Liver (tissue), 9 donors: ENCODE measurements around the gene TUBGCP2. TPM values are rescaled to one million over a fixed set of nuclear protein-coding genes. Genes with fewer than 3 reads are reported as not detected.

ENCODE experiments used
- DNase-seq: peaks from one replicate; pipeline ENCODE4 v3.0.0-alpha.2; 2017; ENCODE audit warnings: low spot score
- H3K27ac ChIP-seq, 2 donors: one replicate each; pipeline ENCODE4 v1.7.0; 2013; ENCODE audit warnings: inconsistent platforms in 2 of 2, low read length in 2 of 2, control low read depth in 1 of 2, low read depth in 1 of 2, mild to moderate bottlenecking in 1 of 2
- H3K27me3 ChIP-seq, 4 donors: one replicate each; pipeline versions ENCODE4 v1.6.1 to v1.7.0; 2013; ENCODE audit warnings: low read length in 3 of 4, inconsistent platforms in 1 of 4, mild to moderate bottlenecking in 1 of 4, moderate library complexity in 1 of 4; ENCODE audit not compliant: control insufficient read depth in 4 of 4, insufficient read depth in 4 of 4
- H3K36me3 ChIP-seq, 4 donors: one replicate each; pipeline versions ENCODE4 v1.6.1 to v1.7.0; 2013; ENCODE audit warnings: low read length in 3 of 4, mild to moderate bottlenecking in 3 of 4, low read depth in 1 of 4, moderate library complexity in 1 of 4; ENCODE audit not compliant: control insufficient read depth in 4 of 4, insufficient read depth in 3 of 4
- H3K4me1 ChIP-seq, 4 donors: one replicate each; pipeline versions ENCODE4 v1.6.1 to v1.7.0; 2013; ENCODE audit warnings: low read length in 3 of 4, mild to moderate bottlenecking in 3 of 4, moderate library complexity in 1 of 4; ENCODE audit not compliant: control insufficient read depth in 4 of 4, insufficient read depth in 4 of 4
- H3K4me3 ChIP-seq, 3 donors: one replicate each; pipeline versions ENCODE4 v1.6.1 to v1.7.0; 2013; ENCODE audit warnings: low read length in 3 of 3, control low read depth in 1 of 3, low read depth in 1 of 3, mild to moderate bottlenecking in 1 of 3
- H3K9ac ChIP-seq, 2 donors: one replicate each; pipeline ENCODE4 v1.7.0; 2013; ENCODE audit warnings: low read length in 2 of 2, mild to moderate bottlenecking in 2 of 2, moderate library complexity in 2 of 2, control low read depth in 1 of 2, low read depth in 1 of 2
- H3K9me3 ChIP-seq, 4 donors: one replicate each; pipeline versions ENCODE4 v1.6.1 to v1.7.0; 2013; ENCODE audit warnings: low read length in 3 of 4; ENCODE audit not compliant: control insufficient read depth in 4 of 4
- FOXA1 ChIP-seq: IDR thresholded peaks from 2 replicates; pipeline ENCODE4 v1.6.1; 2016; ENCODE audit warnings: antibody characterized with exemption
- FOXA2 ChIP-seq: IDR thresholded peaks from 2 replicates; pipeline ENCODE4 v1.6.1; 2016; ENCODE audit warnings: antibody characterized with exemption
- GABPA ChIP-seq, 2 donors: IDR thresholded peaks in 1 of 2; conservative IDR thresholded peaks in 1 of 2; 2 replicates each; pipeline ENCODE4 v1.6.1; 2016; ENCODE audit warnings: antibody characterized with exemption in 2 of 2, mild to moderate bottlenecking in 1 of 2, moderate library complexity in 1 of 2
- HNF4A ChIP-seq, 2 donors: conservative IDR thresholded peaks; 2 replicates each; pipeline ENCODE4 v1.6.1; 2016; ENCODE audit warnings: antibody characterized with exemption in 2 of 2, mild to moderate bottlenecking in 2 of 2
- JUND ChIP-seq, 2 donors: IDR thresholded peaks; 2 replicates each; pipeline ENCODE4 v1.6.1; 2016; ENCODE audit warnings: antibody characterized with exemption in 2 of 2
- NR2F2 ChIP-seq: IDR thresholded peaks from 2 replicates; pipeline ENCODE4 v1.6.1; 2016; ENCODE audit warnings: antibody characterized with exemption
- RAD21 ChIP-seq, 2 donors: IDR thresholded peaks; 2 replicates each; pipeline ENCODE4 v1.6.1; 2016; ENCODE audit warnings: antibody characterized with exemption in 2 of 2, mild to moderate bottlenecking in 2 of 2
- RXRA ChIP-seq, 2 donors: IDR thresholded peaks; 2 replicates each; pipeline ENCODE4 v1.6.1; 2017 to 2018; ENCODE audit warnings: antibody characterized with exemption in 2 of 2, mild to moderate bottlenecking in 1 of 2
- SP1 ChIP-seq: IDR thresholded peaks from 2 replicates; pipeline ENCODE4 v1.6.1; 2018; ENCODE audit warnings: antibody characterized with exemption, mild to moderate bottlenecking
- TAF1 ChIP-seq: conservative IDR thresholded peaks from 2 replicates; pipeline ENCODE4 v1.6.1; 2016; ENCODE audit warnings: antibody characterized with exemption, mild to moderate bottlenecking
- WGBS: extraction: QIAGEN DNeasy Blood & Tissue Kit; methylation state at CpG from one replicate; pipeline ENCODE4 v1.1.7; 2013; 5-methylcytosine and 5-hydroxymethylcytosine counted together
- polyA plus RNA-seq, 2 donors: library from polyadenylated mRNA; stranded (reverse) in 1 of 2; unstranded in 1 of 2; fragments of 200-250 nt in 1 of 2; fragments of >200 nt in 1 of 2; fragmentation: Nextera tagmentation in 1 of 2; extraction: Ambion mirVana in 1 of 2; gene quantifications; one replicate each; pipeline versions ENCODE4 v1.2.1 to v1.2.3, GENCODE V29; 2013 to 2015
- total RNA-seq, 2 donors: library from RNA; depleted of rRNA; stranded (reverse); fragments of >200 nt; gene quantifications; one replicate each; pipeline ENCODE4 v1.2.3, GENCODE V29; 2014
- TF ChIP-seq, protein P1 (sequence below): IDR thresholded peaks from 2 replicates; pipeline ENCODE4 v1.6.1; 2016; ENCODE audit warnings: antibody characterized with exemption
- TF ChIP-seq, protein P2 (sequence below): IDR thresholded peaks from 2 replicates; pipeline ENCODE4 v1.6.1; 2016; ENCODE audit warnings: antibody characterized with exemption
- TF ChIP-seq, protein P3 (sequence below): fragments of 150-350 bp; IDR thresholded peaks from 2 replicates; pipeline ENCODE4 v1.5.1; 2017; ENCODE audit warnings: improper control_type of control experiment, low read depth, low read length; ENCODE audit not compliant: missing input control
- donor health status: healthy.
- donor health status: healthy.
- donor health status: healthy.
- donor health status: healthy.
- donor health status: healthy.

The TUBGCP2 gene
- total and polyA plus RNA-seq, 4 donors = 18.8 to 32.4 (median 27.6) TPM

DNA sequence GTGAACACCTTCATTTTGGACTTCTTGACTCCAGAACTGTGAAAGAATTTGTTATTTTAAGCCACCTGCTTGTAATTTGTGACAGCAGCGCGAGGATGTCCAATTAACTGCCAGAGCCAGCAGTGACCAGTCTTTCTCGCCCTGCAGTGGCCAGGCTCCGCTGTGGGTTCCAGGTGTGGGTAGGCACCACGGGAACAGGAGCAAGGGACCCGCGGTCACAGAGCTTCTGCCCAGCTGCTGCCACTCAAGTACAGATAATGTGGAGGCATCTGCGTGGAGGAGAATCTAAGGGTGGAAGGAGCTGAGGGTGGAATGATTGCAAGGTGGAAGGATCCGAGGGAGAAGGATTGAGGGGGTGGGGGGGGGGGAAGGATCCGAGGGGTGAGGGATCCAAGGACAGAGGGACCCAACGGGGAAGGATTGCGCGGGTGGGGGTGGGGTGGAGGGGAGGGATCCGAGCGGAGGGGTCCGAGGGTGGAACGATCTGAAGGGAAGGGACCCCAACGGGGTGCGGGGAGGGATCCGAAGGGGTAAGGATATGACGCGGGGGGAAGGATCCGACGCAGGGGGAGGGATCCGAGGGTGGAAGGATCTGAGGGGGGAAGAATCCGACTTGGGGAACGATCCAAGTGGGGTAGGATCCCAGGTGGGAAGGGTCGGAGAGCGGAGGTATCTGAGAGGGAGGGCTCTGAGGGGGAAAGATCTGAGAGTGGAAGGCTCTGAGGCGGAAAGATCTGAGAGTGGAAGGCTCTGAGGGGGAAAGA is 24.4 kb upstream of the TUBGCP2 start:
- no peak overlapping the region for H3K27ac ChIP-seq
- peaks cover 0 to 14% (median 9%) of the 10 kb centered on the region in 4 donors for H3K27me3 ChIP-seq
- no peak for TF ChIP-seq HNF4A (conservative IDR thresholded peaks at IDR 0.05)
- TF ChIP-seq, protein P1, sequence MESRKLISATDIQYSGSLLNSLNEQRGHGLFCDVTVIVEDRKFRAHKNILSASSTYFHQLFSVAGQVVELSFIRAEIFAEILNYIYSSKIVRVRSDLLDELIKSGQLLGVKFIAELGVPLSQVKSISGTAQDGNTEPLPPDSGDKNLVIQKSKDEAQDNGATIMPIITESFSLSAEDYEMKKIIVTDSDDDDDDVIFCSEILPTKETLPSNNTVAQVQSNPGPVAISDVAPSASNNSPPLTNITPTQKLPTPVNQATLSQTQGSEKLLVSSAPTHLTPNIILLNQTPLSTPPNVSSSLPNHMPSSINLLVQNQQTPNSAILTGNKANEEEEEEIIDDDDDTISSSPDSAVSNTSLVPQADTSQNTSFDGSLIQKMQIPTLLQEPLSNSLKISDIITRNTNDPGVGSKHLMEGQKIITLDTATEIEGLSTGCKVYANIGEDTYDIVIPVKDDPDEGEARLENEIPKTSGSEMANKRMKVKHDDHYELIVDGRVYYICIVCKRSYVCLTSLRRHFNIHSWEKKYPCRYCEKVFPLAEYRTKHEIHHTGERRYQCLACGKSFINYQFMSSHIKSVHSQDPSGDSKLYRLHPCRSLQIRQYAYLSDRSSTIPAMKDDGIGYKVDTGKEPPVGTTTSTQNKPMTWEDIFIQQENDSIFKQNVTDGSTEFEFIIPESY = no peak
- no peak for TF ChIP-seq JUND (IDR thresholded peaks at IDR 0.05)
- TF ChIP-seq GABPA (IDR thresholded peaks at IDR 0.05 in 1 of 2, conservative IDR thresholded peaks at IDR 0.05 in 1 of 2) = no peak
- TF ChIP-seq, protein P2, sequence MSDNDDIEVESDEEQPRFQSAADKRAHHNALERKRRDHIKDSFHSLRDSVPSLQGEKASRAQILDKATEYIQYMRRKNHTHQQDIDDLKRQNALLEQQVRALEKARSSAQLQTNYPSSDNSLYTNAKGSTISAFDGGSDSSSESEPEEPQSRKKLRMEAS = no peak
- TF ChIP-seq TAF1 = no peak
- TF ChIP-seq RXRA (IDR thresholded peaks at IDR 0.05) = no peak
- TF ChIP-seq FOXA2 = no peak
- no peak for TF ChIP-seq NR2F2
- TF ChIP-seq FOXA1 = no peak
- TF ChIP-seq, protein P3, sequence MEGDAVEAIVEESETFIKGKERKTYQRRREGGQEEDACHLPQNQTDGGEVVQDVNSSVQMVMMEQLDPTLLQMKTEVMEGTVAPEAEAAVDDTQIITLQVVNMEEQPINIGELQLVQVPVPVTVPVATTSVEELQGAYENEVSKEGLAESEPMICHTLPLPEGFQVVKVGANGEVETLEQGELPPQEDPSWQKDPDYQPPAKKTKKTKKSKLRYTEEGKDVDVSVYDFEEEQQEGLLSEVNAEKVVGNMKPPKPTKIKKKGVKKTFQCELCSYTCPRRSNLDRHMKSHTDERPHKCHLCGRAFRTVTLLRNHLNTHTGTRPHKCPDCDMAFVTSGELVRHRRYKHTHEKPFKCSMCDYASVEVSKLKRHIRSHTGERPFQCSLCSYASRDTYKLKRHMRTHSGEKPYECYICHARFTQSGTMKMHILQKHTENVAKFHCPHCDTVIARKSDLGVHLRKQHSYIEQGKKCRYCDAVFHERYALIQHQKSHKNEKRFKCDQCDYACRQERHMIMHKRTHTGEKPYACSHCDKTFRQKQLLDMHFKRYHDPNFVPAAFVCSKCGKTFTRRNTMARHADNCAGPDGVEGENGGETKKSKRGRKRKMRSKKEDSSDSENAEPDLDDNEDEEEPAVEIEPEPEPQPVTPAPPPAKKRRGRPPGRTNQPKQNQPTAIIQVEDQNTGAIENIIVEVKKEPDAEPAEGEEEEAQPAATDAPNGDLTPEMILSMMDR = no peak
- no peak for TF ChIP-seq RAD21 (IDR thresholded peaks at IDR 0.05)
- no peak for TF ChIP-seq SP1
- no peak overlapping the region for H3K4me3 ChIP-seq
- no peak for DNase-seq
- H3K4me1 ChIP-seq = peaks cover 0 to 22% (median 9%) of the 10 kb centered on the region in 4 donors
- no peaks in the 10 kb centered on the region for H3K36me3 ChIP-seq
- H3K9ac ChIP-seq = no peak overlapping the region
- WGBS = 82% methylated on average over 30 of the region's 30 CpGs
- no peaks in the 10 kb centered on the region for H3K9me3 ChIP-seq

DNA sequence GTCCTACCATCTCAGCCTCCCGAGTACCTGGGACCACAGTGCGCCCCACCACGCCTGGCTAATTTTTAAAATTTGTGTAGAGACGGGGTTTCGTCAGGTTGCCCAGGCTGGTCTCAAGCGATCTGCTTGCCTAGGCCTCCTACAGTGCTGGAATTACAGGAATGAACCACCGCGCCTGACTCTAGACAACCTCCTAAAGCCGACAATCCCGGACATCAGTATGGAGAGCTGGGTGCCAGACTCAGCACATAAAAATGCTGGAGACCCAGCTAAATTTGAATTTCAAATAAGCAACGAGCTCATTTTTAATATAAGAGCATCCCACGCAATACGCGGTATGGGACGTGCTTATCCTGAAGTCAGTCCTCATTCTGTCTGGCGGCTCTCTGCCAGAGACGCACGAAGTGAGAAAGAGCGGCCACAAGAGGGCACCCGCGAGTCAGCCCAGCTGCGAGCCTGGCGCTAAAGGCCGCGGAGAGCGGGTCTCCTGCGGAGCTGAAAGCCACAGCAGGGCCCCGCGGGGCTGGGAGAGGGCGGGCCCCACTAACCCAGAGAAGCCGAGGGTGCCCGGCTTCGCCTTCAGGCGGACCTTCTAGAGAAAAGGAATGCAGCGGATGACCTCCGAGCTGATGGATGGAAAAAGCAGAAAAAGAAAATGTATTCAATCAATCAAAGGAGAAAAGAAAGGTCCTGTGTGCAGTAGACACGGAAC is 21.0 kb upstream of the TUBGCP2 start:
- Histone ChIP-seq H3K27me3 (peaks cover 0 to 17% (median 8%) of the 10 kb centered on the region in 4 donors), H3K4me3 (peak overlapping the region in 1 of 3 donors; percentile 48)

More for the DNA sequence above, 21.0 kb upstream of the TUBGCP2 start:
- no peak overlapping the region for H3K9ac ChIP-seq
- TF ChIP-seq SP1 (no peak), FOXA1 (no peak), HNF4A (conservative IDR thresholded peaks at IDR 0.05) (no peak), RXRA (IDR thresholded peaks at IDR 0.05) (peak in 1 of 2 donors; percentile 14), RAD21 (IDR thresholded peaks at IDR 0.05) (peak; percentile 89 to 90)
- TF ChIP-seq, protein P3 = peak; percentile 87
- no peaks in the 10 kb centered on the region for H3K36me3 ChIP-seq
- no peak overlapping the region for H3K27ac ChIP-seq
- DNase-seq = peak; percentile 88
- peaks cover 0 to 22% (median 6%) of the 10 kb centered on the region in 4 donors for H3K4me1 ChIP-seq
- H3K9me3 ChIP-seq = no peaks in the 10 kb centered on the region
- WGBS = 10% methylated on average over 37 of the region's 37 CpGs
